Panc1 (cell line): ENCODE data around the gene ZDHHC14.

Experiments
- POLR2AphosphoS5 ChIP-seq: IDR thresholded peaks from 2 replicates; pipeline ENCODE4 v1.6.1; 2012; ENCODE audit warnings: mild to moderate bottlenecking, low read depth, low read length, moderate library complexity
- TF ChIP-seq, protein P1 (sequence below): fragments of 450-650 bp; IDR thresholded peaks from 2 replicates; pipeline ENCODE4 v1.5.1; 2017; ENCODE audit warnings: mild to moderate bottlenecking
- TF ChIP-seq, protein P2 (sequence below), 2 experiments: IDR thresholded peaks; 2 replicates each; pipeline ENCODE4 v1.6.1; 2011 to 2012; ENCODE audit warnings: low read depth in 2 of 2, control low read depth in 1 of 2, low read length in 1 of 2, mild to moderate bottlenecking in 1 of 2, moderate library complexity in 1 of 2; ENCODE audit not compliant: insufficient read depth in 1 of 2

DNA sequence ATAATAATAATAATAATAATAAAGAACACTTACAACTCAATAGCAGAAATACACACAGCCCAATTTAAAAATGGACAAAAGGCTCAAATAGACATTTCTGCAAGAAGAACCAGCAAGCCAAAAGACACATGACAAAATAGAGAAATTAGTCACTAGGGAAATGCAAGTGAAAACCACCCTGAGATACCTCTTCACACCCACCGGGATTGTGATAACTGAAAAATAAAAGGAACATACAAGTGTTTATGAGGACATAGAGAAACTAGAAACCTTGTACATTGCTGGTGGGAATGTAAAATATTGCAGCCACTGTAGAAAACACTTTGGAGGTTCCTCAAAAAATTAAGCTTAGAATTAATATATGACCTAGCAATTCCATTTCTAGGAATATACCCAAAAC is 59.2 kb downstream of the ZDHHC14 start:
- TF ChIP-seq, protein P1, sequence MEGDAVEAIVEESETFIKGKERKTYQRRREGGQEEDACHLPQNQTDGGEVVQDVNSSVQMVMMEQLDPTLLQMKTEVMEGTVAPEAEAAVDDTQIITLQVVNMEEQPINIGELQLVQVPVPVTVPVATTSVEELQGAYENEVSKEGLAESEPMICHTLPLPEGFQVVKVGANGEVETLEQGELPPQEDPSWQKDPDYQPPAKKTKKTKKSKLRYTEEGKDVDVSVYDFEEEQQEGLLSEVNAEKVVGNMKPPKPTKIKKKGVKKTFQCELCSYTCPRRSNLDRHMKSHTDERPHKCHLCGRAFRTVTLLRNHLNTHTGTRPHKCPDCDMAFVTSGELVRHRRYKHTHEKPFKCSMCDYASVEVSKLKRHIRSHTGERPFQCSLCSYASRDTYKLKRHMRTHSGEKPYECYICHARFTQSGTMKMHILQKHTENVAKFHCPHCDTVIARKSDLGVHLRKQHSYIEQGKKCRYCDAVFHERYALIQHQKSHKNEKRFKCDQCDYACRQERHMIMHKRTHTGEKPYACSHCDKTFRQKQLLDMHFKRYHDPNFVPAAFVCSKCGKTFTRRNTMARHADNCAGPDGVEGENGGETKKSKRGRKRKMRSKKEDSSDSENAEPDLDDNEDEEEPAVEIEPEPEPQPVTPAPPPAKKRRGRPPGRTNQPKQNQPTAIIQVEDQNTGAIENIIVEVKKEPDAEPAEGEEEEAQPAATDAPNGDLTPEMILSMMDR: no peak
- TF ChIP-seq, protein P2, sequence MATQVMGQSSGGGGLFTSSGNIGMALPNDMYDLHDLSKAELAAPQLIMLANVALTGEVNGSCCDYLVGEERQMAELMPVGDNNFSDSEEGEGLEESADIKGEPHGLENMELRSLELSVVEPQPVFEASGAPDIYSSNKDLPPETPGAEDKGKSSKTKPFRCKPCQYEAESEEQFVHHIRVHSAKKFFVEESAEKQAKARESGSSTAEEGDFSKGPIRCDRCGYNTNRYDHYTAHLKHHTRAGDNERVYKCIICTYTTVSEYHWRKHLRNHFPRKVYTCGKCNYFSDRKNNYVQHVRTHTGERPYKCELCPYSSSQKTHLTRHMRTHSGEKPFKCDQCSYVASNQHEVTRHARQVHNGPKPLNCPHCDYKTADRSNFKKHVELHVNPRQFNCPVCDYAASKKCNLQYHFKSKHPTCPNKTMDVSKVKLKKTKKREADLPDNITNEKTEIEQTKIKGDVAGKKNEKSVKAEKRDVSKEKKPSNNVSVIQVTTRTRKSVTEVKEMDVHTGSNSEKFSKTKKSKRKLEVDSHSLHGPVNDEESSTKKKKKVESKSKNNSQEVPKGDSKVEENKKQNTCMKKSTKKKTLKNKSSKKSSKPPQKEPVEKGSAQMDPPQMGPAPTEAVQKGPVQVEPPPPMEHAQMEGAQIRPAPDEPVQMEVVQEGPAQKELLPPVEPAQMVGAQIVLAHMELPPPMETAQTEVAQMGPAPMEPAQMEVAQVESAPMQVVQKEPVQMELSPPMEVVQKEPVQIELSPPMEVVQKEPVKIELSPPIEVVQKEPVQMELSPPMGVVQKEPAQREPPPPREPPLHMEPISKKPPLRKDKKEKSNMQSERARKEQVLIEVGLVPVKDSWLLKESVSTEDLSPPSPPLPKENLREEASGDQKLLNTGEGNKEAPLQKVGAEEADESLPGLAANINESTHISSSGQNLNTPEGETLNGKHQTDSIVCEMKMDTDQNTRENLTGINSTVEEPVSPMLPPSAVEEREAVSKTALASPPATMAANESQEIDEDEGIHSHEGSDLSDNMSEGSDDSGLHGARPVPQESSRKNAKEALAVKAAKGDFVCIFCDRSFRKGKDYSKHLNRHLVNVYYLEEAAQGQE (IDR thresholded peaks at IDR 0.05; ENCODE audit: insufficient read depth in 1 of 2, low read depth in 2 of 2, low read length in 1 of 2): no peak
- TF ChIP-seq POLR2AphosphoS5: no peak
